ENCODE results near the gene IL13.
"Not testable (repeated sequence)": the region's sequence is repeated elsewhere in the genome, so short reads cannot be mapped to it uniquely, and the experiment has no call there.

IL13 gene

GRCh38 chr5:132681476-132681831 lies 23.5 kb downstream of the IL13 start:
- no peak overlapping the region for H3K4me3 ChIP-seq (ENCODE audit: low read length)
- DNase-seq (ENCODE audit: low read depth, low spot score), result no peak

- no peak for DNase-seq (ENCODE audit: low read depth, low spot score)
- H3K4me3 ChIP-seq (ENCODE audit: low read length), result no peak overlapping the region
These were observed 24.0 kb downstream of the IL13 start for GRCh38 chr5:132681983-132682382.

DNA sequence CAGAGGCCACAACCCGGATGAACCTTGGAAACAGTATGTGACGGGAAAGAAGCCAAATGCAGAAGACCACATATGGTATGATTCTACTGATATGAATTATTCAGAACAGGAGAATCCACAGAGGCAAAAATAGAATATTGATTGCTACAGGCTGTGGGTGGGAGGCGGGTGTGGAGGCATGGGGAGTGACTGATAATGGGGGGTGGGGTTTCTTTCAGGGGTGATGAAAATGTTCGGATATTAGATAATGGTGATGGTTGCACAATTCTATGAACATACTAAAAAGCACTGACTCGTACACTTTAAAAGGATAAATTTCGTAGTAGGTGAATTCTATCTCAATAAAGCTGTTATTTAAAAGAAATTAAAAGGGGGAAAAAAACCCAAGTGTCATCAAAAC lies 26.5 kb downstream of the IL13 start:
- no peak overlapping the region for H3K4me3 ChIP-seq (ENCODE audit: low read length)
- DNase-seq (ENCODE audit: low read depth, low spot score), result no peak

DNA sequence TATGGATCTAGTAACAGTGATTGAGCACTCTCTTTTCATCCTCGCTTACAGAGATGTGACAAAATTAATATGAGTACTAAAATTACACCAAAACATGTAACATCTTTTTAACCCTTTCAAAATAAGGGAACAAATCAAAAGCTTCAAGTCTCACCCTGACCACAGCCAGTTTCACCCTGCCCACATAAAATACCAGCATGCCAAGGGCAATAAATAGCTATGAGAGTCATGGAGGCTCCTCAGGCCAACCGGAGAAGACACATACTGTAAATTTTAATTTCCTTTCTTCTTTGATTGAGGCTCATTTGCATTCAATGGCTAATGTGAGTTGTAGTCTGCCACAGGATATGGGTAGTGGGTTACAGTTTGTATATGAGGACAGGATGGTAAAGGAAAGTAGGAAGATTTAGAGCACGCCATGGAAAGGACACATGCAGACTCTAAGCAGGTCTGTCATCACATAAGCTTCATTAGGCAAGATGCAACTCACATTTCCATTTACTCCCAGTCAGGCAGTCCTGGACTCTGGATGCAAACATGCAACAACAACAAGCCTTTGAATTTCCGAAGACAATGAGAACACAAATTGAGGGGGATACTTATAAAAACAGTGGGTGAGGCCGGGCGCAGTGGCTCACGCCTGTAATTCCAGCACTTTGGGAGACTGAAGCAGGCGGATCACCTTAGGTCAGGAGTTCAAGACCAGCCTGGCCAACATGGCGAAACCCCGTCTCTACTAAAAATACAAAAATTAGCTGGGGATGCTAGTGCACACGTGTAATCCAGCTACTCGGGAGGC lies 27.1 kb downstream of the IL13 start:
- no peak overlapping the region for H3K4me3 ChIP-seq (ENCODE audit: low read length)
- no peak for DNase-seq (ENCODE audit: low read depth, low spot score)

DNA sequence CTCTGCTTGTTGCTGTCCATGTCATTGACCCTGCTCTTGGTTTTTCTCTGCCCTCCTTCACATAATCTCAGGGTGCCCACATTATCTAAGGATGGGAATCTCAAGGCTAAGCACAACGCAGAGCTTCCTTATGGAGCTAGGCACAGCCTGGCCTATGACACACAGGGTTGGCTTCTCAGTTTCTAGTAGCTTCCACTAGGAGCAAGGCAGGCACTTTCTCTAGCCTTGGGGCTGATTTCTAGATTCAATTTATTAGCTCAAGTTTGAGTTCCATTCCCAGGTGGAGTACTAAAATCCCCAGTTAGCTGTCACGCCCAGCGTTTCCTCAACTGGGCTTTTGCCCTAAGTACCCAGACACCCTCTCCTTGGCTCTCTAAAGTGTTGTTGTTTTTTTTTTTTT lies 28.2 kb downstream of the IL13 start:
- H3K4me3 ChIP-seq (ENCODE audit: low read length), result no peak overlapping the region
- no peak for DNase-seq (ENCODE audit: low read depth, low spot score)

DNA sequence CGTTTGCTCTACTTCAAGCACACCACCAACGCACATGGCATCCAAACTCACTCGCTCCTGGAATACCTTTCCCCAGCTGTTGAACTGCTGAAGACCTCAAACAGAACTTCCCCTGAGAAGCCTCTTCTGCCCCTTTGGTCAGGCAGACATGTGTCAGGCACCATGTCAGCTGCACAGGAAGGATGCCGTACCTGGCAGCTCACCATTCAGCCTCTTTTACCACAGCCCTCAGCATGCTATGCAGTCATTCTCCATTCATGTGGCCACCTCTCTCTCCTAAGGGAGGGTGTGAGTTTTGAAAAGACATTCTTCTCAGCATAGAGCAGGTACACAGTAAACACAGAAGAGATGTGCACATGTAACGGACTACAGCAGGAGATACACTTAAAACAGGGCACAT lies 30.0 kb downstream of the IL13 start:
- peak; percentile 99 for DNase-seq (ENCODE audit: low read depth, low spot score)

GRCh38 chr5:132688536-132689339 lies 30.8 kb downstream of the IL13 start:
- peak overlapping the region; percentile 9 for H3K4me3 ChIP-seq (ENCODE audit: low read length)
- DNase-seq (ENCODE audit: low read depth, low spot score), result peak; percentile 92

More for the DNA sequence above, 30.0 kb downstream of the IL13 start:
- H3K4me3 ChIP-seq (ENCODE audit: low read length), result peak overlapping the region; percentile 9; the same call in 1 of the 2 replicates

DNA sequence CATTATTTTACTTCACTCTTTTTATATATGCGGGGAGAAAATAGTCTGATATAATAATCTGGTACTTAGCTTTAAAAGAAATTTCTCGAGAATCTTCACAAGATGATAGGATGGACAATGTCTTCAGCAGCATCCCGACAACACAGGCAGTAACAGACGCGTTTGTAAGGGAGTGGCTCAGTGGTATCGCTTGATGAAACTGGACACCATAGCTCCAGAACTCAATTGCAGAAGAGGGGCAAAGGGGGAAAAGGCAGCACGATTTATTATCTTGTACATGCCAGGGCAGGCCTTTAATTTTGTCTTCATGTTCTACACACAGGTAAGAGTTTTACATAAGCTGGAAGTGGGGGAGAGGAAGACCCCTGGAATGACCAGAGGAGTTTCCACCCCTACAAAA lies 31.5 kb downstream of the IL13 start:
- DNase-seq (ENCODE audit: low read depth, low spot score), result no peak
- H3K4me3 ChIP-seq (ENCODE audit: low read length), result no peak overlapping the region

- DNase-seq (ENCODE audit: low read depth, low spot score), result no peak
- no peak overlapping the region for H3K4me3 ChIP-seq (ENCODE audit: low read length)
These were observed 32.2 kb downstream of the IL13 start for GRCh38 chr5:132690156-132690555.

DNA sequence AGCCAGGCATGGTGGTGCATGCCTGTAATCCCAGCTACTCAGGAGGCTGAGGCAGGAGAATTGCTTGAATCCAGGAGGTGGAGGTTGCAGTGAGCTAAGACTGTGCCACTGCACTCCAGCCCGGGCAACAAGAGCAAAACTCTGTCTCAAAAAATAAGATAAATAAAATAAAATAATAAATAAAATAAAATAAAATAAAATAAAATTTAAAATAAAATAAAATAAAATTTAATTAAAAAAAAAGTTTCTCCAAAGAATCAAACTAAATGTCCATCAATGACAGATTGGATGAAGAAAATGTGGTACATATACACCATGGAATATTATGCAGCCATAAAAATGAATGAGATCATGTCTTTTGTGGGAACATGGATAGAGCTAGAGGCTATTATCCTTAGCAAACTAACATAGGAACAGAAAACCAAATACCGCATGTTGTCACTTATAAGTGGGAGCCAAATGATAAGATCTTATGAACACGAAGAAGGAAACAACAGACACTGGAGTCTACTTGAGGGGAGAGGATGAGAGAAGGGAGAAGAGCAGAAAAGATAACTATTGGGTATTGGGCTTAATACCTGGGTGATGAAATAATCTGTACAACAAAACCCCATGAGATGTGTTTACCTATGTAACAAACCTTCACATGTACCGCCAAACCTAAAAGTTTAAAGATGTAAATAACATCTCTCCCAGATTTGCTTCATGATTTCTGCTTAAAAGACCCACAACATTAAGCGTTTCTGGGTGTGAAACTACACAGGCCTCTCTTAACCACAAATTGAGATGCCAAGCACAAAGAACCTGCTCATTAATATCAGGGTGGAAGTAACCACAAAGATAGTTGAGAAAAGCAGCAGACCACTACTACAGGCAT lies 34.0 kb downstream of the IL13 start:
- not testable (repeated sequence) for H3K4me3 ChIP-seq (ENCODE audit: low read length)
- peak; percentile 62 for DNase-seq (ENCODE audit: low read depth, low spot score)

GRCh38 chr5:132692632-132692967 lies 34.6 kb downstream of the IL13 start:
- no peak overlapping the region for H3K4me3 ChIP-seq (ENCODE audit: low read length)

GRCh38 chr5:132695956-132696355 lies 38.0 kb downstream of the IL13 start:
- no peak for DNase-seq (ENCODE audit: low read depth, low spot score)
- no peak overlapping the region for H3K4me3 ChIP-seq (ENCODE audit: low read length)

More at GRCh38 chr5:132692632-132692967, 34.6 kb downstream of the IL13 start:
- DNase-seq (ENCODE audit: low read depth, low spot score), result no peak

DNA sequence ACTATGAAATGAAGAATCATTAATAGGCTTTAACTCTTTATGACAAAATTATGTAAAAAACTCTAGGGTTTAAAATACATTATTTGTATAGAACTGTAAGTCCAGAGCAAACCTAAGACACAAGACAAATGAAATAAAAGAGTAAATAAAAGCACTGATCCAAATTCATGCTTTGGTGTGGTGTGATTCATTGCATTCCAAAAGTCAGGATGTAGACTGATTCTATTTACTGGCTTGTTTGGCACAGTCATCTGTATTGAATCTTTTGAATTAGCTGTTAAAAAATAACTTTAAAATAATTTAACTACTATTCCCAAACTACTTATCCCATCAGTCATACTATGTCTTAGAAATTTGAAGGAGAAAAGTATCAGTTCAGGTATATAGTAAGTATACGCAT lies 46.9 kb downstream of the IL13 start:
- DNase-seq (ENCODE audit: low read depth, low spot score), result no peak

GRCh38 chr5:132708645-132709044 lies 50.7 kb downstream of the IL13 start:
- no peak overlapping the region for H3K4me3 ChIP-seq (ENCODE audit: low read length)
- no peak for DNase-seq (ENCODE audit: low read depth, low spot score)

More for the DNA sequence above, 46.9 kb downstream of the IL13 start:
- H3K4me3 ChIP-seq (ENCODE audit: low read length), result no peak overlapping the region

Data from Jurkat, Clone E6-1 (cell line).